Measurements from ENCODE around the gene PSKH1.

GRCh38 chr16:67946966-67947558, 54.0 kb downstream of the PSKH1 start:
- TF ChIP-seq CTCF (IDR thresholded peaks at IDR 0.05) (no peak), REST (IDR thresholded peaks at IDR 0.05) (no peak), ESRRA (IDR thresholded peaks at IDR 0.05; ENCODE audit: borderline replicate concordance, low read length) (no peak), SMC3 (IDR thresholded peaks at IDR 0.05) (no peak)
